ENCODE measurements around the gene MYO1D.
"Not testable (repeated sequence)": the region's sequence is repeated elsewhere in the genome, so short reads cannot be mapped to it uniquely, and the experiment has no call there.

The MYO1D gene

DNA sequence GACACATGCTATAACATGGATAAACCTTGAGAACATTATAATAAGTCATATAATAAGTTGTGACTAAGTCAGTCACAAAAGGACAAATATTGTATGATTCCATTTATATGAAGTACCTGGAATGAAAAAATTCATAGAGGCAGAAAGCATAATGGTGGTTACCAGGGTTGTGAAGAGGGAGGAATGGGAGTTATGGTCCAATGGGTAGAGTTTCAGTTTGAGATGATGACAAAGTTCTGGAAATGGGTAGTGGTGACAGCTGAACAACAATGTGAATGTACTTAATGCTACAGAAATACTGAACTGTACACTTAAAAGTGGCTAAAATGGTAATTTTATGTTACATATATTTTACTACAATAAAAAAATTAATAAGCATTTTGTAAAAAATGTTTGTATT lies 49.7 kb downstream of the MYO1D start:
- H3K4me3 ChIP-seq (ENCODE audit: low read length) = no peak overlapping the region
- DNase-seq (ENCODE audit: low read depth, low spot score) = no peak

GRCh38 chr17:32826076-32826475 lies 50.8 kb downstream of the MYO1D start:
- H3K4me3 ChIP-seq (ENCODE audit: low read length) = no peak overlapping the region
- DNase-seq (ENCODE audit: low read depth, low spot score) = no peak

- no peak overlapping the region for H3K4me3 ChIP-seq (ENCODE audit: low read length)
- no peak for DNase-seq (ENCODE audit: low read depth, low spot score)
Observed at GRCh38 chr17:32824334-32824733, 52.6 kb downstream of the MYO1D start.

GRCh38 chr17:32822996-32823395 lies 53.9 kb downstream of the MYO1D start:
- DNase-seq (ENCODE audit: low read depth, low spot score) = no peak
- no peak overlapping the region for H3K4me3 ChIP-seq (ENCODE audit: low read length)

GRCh38 chr17:32821987-32822934 lies 54.7 kb downstream of the MYO1D start:
- not testable (repeated sequence) for DNase-seq (ENCODE audit: low read depth, low spot score); H3K4me3 ChIP-seq (ENCODE audit: low read length)

DNA sequence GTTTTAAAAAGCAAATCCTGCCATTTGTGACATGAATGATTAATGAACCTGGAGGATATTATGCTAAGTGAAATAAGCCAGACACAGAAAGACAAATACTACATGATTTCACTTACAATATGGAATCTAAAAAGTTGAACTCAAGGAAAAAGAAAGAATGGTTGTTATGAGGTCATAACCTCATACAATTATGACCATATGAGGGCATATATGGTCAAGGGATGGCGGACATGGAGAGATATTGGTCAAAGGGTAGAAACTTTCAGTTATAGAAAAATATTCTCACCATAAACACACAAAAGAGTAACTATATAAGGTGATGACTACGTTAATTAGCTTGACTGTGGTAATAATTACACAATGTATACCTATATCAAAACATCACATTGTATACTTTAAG lies 56.5 kb downstream of the MYO1D start:
- DNase-seq (ENCODE audit: low read depth, low spot score) = no peak
- H3K4me3 ChIP-seq (ENCODE audit: low read length) = no peak overlapping the region

DNA sequence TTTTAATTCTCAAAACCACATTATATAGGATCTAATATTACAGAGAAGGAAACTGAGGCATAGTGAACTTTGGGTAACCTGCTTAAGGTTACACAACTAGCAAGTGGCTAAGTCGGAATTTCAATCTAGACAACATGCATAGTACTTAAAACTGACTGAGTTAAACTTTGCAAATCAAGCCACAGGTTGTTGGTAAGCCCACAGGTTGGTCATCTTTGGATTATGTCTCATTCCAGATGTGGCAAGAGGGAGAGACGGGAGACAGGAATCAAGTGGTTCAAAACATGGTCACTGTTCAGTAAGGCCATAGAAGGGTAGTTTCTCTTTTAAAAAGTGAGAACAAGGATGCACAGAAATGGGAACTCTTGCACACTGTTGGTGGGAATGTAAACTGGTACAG lies 57.1 kb downstream of the MYO1D start:
- H3K4me3 ChIP-seq (ENCODE audit: low read length) = no peak overlapping the region
- DNase-seq (ENCODE audit: low read depth, low spot score) = no peak

GRCh38 chr17:32819035-32819434 lies 57.9 kb downstream of the MYO1D start:
- no peak overlapping the region for H3K4me3 ChIP-seq (ENCODE audit: low read length)
- DNase-seq (ENCODE audit: low read depth, low spot score) = no peak

- H3K4me3 ChIP-seq (ENCODE audit: low read length) = no peak overlapping the region
- DNase-seq (ENCODE audit: low read depth, low spot score) = no peak
Observed at GRCh38 chr17:32815460-32815859, 61.5 kb downstream of the MYO1D start.

DNA sequence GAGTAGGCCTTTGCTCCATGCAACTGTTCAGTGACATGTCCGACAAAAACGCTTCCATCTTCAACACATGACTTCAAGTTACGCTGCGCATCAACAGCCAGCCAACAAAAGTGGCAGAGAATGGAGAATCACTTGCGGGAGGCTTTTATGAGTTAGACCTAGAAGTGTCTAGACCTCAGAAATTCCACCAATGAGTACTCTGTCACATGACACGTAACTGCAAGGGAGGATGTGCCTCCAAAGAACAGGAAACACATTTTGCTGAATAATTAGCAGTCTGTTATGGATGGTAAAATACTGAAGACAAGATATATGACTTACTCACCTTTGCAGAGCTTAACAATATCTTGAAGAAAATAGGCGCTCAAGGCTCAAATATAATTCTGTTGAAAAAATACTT lies 62.1 kb downstream of the MYO1D start:
- DNase-seq (ENCODE audit: low read depth, low spot score) = peak; percentile 3
- no peak overlapping the region for H3K4me3 ChIP-seq (ENCODE audit: low read length)

- no peak for DNase-seq (ENCODE audit: low read depth, low spot score)
- no peak overlapping the region for H3K4me3 ChIP-seq (ENCODE audit: low read length)
Observed at GRCh38 chr17:32813021-32813420, 63.9 kb downstream of the MYO1D start.

GRCh38 chr17:32810690-32811089 lies 66.2 kb downstream of the MYO1D start:
- DNase-seq (ENCODE audit: low read depth, low spot score) = no peak
- H3K4me3 ChIP-seq (ENCODE audit: low read length) = no peak overlapping the region

DNA sequence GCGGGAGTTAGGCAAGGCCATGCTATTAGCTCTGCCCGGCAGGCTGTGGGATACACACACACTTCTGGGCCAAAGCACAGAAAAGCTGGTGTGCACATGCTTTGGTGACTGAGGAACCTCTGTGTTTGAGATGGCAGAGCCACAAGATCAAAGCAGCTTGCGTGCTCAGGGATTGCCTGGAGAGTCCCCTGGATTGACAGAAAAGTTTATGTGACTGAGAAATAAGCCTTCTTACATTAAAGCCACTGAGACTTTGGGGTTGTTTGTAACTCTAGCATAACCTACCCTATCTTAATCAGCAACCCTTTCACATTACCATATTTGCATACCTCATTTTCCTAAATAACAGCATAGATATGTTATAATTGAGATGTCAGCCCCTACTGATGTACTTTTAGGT lies 69.3 kb downstream of the MYO1D start:
- no peak for DNase-seq (ENCODE audit: low read depth, low spot score)

DNA sequence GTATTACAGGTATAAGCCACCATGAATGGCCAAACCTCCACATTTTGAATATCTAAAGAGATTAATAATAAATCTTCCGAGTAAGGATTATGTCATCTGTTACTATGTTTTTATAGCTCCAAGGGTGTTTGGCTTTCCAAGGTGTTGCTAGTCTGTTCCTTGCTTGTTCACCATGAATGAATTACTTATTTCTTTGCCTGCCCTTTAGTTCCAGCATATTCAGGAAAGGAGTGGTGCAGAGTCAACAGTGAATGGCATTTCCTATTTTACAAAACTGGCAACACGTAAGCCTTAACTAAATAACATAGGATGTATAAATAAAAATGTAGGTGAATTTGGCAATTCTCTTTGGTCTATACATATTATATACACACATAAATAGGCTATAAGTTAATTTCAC lies 70.3 kb downstream of the MYO1D start:
- no peak overlapping the region for H3K4me3 ChIP-seq (ENCODE audit: low read length)
- DNase-seq (ENCODE audit: low read depth, low spot score) = no peak

More for the DNA sequence above, 69.3 kb downstream of the MYO1D start:
- H3K4me3 ChIP-seq (ENCODE audit: low read length) = no peak overlapping the region

DNA sequence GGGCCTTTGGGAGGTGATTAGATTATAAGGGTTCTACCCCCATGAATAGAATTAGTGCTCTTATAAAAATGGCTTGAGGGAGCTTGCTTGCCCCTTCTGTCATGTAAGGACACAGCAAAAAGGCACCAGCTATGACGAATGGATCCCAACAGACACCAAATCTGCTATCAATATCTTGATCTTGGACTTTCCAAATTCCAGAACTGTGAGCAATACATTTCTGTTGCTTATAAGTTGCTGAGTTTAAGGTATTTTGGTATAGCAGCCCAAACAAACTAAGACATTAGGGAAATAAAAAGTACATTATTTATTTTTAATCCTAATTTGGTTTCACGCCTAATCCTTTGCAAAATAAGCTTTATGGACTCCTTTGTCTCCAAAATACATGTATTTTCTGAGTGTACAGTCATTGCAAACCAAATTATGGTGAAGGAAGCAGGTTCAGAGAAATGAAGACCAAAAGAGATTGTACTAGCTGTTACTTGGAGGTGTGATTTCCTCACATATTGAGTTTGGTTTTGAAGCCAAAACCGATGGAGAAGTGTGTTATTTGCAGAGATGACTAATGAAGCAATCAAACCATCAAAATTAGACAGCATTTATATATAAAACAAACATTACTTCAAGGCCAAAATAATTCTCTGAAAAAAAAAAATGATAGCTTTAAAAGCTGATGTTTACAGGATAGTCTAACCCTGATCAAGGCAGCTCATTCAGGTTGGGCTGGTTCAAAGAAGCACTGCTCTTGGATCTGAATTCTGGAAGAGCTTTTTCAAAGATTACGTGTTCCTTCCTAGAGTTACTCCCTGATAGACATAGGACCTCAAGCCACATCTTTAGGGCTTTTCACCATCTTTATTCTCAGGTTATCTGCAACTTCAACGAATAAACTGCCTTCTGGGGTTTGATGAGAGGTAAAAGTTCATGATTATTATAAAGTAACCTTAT lies 71.6 kb downstream of the MYO1D start:
- no peak for DNase-seq (ENCODE audit: low read depth, low spot score)
- H3K4me3 ChIP-seq (ENCODE audit: low read length) = no peak overlapping the region

DNA sequence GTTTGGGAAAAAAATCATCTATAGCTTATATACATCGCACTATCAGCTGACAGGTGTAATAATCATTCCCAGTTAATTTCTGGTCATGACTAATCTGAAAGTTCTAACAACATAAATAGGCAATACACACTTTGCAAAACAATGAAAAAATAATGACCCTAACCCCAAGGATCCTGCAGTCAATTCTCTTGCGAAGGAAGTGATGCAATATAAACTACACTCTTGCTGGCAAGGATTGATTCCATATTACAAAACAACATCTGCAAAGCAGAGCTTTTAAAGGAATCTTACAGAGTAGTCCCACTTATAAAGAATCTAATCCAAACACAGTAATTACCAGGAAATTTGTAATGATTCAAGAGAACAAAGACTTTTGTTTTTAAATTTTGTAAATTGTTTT lies 73.4 kb downstream of the MYO1D start:
- H3K4me3 ChIP-seq (ENCODE audit: low read length) = no peak overlapping the region
- DNase-seq (ENCODE audit: low read depth, low spot score) = no peak

DNA sequence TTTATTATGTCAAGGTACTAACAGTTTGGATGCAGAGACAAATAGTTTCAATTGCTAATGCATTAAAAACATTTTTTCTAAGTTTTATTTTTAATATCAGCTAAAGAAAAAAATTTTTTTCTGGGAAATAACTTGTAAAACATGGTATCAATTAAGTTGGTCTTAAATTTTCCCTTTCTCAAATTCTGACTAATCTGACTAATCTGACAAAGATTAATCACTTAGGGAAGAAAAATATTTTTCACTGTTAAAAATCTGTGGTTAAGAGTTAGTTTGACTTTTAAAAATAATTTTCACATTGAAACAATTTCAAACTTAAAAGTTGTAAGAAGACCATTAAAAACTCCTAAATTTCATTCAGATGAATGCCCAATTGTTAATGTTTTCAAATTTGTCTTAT lies 74.6 kb downstream of the MYO1D start:
- H3K4me3 ChIP-seq (ENCODE audit: low read length) = no peak overlapping the region
- DNase-seq (ENCODE audit: low read depth, low spot score) = no peak

GRCh38 chr17:32801641-32802040 lies 75.3 kb downstream of the MYO1D start:
- DNase-seq (ENCODE audit: low read depth, low spot score) = no peak
- H3K4me3 ChIP-seq (ENCODE audit: low read length) = no peak overlapping the region

DNA sequence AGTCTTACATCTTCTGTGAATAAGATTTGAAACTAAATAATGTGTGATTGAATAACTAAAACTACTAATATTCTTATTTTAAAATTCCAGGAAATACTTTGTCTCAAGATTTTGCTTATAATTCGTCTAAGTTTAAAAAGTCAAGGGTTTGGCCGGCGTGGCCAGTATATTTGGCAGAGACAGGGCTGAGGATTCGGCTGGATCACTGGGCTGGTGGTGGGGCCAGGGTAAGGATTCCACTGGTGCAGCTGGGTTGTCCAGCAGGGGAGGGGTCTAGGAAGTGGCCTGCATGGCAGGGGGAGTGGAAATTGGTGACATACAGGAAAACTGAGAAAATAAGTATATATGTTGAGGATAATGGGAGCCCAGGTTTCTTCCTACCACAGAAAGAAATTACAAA lies 75.7 kb downstream of the MYO1D start:
- no peak overlapping the region for H3K4me3 ChIP-seq (ENCODE audit: low read length)
- DNase-seq (ENCODE audit: low read depth, low spot score) = no peak

DNA sequence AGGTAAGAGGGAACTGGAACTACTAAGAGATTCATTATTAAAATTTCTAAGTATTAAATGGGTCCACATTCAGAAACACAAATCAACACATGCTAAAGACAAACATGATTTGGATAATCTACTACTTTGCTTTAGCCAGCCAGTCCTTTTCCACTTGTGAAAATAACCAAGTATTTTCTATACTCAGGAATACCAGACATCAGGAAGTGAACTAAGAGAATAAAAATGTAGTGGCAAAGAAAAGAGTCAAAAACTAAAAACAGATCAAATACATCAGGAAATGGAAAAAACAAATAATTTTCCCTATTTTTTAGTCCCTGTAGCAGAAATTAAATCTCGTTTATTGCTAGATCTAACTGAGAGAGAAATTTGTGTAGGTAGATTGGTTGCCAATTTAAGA lies 78.0 kb downstream of the MYO1D start:
- no peak for DNase-seq (ENCODE audit: low read depth, low spot score)
- H3K4me3 ChIP-seq (ENCODE audit: low read length) = no peak overlapping the region
